ENCODE results near the gene CCNG2.

DNA sequence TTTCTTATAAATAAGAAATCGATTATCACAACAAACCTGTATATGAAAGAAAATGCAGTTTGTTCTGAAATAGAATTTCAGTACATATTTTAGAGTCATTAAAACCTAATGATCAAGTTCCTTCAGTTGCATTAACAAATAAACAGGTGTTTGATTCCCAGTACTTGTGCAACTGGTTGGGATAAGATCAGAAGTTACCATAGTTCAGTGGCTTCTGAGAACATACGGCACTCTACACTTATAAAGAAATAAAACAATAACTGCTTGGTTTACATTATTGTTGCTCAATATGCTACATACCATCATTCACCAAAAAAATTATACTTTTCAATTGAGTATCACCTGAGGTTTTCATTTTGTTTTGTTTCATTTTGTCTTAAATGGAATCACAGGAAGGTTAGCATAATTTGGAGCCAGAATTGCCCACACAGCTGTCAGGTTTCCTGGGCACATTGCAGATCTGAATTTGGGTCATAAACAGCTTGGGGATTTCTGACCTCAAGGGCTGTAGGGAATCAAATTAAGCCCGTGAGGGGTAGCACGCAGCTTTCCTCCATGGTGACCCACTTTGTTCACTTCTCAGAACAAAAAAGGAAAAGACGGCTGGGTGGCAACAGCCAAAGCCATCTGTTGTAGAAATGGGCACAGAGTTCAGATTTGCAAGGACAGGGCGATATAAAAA is 14.9 kb upstream of the CCNG2 start:
- TF ChIP-seq, protein P1, sequence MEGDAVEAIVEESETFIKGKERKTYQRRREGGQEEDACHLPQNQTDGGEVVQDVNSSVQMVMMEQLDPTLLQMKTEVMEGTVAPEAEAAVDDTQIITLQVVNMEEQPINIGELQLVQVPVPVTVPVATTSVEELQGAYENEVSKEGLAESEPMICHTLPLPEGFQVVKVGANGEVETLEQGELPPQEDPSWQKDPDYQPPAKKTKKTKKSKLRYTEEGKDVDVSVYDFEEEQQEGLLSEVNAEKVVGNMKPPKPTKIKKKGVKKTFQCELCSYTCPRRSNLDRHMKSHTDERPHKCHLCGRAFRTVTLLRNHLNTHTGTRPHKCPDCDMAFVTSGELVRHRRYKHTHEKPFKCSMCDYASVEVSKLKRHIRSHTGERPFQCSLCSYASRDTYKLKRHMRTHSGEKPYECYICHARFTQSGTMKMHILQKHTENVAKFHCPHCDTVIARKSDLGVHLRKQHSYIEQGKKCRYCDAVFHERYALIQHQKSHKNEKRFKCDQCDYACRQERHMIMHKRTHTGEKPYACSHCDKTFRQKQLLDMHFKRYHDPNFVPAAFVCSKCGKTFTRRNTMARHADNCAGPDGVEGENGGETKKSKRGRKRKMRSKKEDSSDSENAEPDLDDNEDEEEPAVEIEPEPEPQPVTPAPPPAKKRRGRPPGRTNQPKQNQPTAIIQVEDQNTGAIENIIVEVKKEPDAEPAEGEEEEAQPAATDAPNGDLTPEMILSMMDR (IDR thresholded peaks at IDR 0.05) = no peak
- TF ChIP-seq POLR2A (IDR thresholded peaks at IDR 0.05) = no peak

All from esophagus squamous epithelium (tissue), 4 donors.